ENCODE data around the gene KRTAP9-4.

DNA sequence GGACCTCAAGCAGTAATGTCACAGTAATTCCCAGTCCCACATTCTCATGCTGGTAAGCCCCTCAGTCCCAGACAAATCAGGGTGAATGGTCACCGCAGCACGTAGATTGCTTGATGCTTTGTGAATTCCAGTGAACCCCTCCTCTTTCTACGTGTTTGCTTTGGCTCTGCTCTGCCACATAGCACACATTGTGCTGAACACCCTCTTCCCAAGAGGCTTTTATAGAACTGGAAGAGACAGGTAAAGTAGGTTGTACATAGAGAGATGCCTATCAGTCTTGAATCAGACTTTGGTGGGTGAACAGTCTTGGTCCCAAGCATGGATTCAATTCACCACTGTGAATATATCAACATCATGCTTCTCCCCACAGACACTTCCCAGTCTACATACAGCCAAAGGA lies 15.1 kb downstream of the KRTAP9-4 start:
- TF ChIP-seq POLR2A (IDR thresholded peaks at IDR 0.05): no peak
- TF ChIP-seq, protein P1, sequence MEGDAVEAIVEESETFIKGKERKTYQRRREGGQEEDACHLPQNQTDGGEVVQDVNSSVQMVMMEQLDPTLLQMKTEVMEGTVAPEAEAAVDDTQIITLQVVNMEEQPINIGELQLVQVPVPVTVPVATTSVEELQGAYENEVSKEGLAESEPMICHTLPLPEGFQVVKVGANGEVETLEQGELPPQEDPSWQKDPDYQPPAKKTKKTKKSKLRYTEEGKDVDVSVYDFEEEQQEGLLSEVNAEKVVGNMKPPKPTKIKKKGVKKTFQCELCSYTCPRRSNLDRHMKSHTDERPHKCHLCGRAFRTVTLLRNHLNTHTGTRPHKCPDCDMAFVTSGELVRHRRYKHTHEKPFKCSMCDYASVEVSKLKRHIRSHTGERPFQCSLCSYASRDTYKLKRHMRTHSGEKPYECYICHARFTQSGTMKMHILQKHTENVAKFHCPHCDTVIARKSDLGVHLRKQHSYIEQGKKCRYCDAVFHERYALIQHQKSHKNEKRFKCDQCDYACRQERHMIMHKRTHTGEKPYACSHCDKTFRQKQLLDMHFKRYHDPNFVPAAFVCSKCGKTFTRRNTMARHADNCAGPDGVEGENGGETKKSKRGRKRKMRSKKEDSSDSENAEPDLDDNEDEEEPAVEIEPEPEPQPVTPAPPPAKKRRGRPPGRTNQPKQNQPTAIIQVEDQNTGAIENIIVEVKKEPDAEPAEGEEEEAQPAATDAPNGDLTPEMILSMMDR (IDR thresholded peaks at IDR 0.05): no peak
- TF ChIP-seq POLR2AphosphoS5 (IDR thresholded peaks at IDR 0.05; ENCODE audit: insufficient read depth in 1 of 2, low read depth in 1 of 2): no peak
